Diencephalon (tissue), 1 donor: ENCODE data around the gene SKIL. TPM values are rescaled to one million over a fixed set of nuclear protein-coding genes. Genes with fewer than 3 reads are reported as not detected.

Experiments used
- total RNA-seq: library from RNA; depleted of rRNA; stranded (reverse); fragments of >200 nt; gene quantifications from one replicate; pipeline ENCODE4 v1.2.3, GENCODE V29; 2014

SKIL gene, protein sequence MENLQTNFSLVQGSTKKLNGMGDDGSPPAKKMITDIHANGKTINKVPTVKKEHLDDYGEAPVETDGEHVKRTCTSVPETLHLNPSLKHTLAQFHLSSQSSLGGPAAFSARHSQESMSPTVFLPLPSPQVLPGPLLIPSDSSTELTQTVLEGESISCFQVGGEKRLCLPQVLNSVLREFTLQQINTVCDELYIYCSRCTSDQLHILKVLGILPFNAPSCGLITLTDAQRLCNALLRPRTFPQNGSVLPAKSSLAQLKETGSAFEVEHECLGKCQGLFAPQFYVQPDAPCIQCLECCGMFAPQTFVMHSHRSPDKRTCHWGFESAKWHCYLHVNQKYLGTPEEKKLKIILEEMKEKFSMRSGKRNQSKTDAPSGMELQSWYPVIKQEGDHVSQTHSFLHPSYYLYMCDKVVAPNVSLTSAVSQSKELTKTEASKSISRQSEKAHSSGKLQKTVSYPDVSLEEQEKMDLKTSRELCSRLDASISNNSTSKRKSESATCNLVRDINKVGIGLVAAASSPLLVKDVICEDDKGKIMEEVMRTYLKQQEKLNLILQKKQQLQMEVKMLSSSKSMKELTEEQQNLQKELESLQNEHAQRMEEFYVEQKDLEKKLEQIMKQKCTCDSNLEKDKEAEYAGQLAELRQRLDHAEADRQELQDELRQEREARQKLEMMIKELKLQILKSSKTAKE
- total RNA-seq: 128 TPM

DNA sequence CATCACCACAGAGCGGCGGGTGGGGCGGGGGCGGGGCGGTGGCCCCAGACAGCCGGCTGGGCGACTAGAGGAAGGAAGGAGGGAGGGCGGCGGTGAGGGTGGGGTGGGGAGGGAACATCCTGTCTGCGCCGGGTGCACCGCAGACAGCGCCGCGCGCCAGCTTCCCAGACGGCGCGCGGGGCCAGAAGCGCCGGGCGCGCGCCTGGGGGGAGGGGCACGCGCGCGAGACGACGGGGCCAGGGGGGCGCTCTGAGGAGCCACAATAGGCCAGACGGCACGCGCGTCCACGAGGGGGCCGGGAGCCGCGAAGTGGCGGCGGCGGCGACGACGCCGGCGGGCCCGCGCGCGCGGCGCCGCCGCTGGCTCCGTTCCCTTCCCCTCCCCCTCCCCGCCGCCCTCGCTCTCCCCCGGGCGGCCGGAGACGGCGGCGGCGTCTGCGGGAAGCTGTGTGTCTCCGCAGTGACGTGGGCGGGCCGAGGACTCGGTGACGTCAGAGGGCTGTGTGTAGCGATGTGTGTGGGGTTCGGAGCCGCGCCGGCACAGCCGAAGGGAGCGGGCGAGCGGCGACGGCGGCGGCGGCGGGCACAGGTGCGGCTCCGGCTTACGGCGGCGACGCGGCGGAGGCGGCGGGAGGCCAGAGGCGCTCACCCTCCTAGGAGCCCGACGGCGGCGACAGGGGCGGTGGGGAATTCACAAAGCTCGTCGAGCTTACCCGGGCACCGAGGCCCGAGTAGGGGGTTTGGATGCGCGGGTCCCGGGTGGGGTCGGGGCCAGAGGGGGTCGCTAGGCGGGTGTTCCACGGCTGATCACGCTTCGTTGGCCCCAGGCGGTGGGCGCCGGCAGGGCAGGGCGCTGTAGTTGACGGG lies at the start of gene SKIL:
Gene SKIL (plus strand): TSS at position 540 of the 866 bp plus-strand sequence. CDS start 2,617 bp downstream, outside the sequence.

DNA sequence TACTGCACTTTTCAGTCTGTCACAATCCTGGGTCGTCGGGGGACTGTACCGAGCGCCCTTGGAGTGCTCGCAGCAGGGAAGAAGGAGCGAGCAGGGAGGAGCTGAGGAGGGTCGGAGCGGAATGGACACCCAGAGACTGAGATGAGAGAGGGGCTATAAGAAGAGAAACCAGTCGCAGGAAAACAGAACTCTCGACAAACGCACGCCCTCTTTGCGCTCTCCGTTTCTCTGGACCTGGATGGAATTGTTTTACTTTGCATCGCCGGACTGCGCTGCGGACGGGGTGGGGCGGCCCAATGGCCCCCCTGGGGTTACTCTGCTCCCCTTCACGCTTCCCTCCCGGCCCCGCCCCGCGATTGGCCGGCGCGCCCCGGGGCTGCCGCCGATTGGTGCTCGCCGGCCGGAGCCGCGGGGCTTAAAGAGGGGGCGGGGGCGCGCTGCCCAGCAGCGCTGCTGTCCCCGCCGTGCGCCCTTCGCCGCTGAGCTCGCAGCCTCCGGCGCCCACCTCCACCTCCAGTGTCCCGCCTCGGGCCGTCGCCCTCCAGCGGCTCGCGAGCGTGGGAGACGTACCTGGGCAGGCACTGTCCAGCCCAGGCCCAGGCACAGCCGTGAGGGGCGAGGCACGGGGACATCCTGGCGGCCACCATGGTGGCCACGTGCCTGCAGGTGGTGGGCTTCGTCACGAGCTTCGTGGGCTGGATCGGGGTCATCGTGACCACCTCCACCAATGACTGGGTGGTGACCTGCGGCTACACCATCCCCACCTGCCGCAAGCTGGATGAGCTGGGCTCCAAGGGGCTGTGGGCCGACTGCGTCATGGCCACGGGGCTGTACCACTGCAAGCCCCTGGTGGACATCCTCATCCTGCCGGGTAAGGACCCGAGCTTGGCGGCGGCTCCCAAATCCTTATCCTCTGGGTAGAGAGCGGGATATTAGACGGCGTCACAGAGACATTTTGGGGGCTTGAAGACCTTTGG lies 61.2 kb downstream of the SKIL start, which contains the start of gene CLDN11:
Gene CLDN11 (plus strand): TSS at position 447 of the 977 bp plus-strand sequence. CDS start 199 bp downstream, at position 646.

Other genes with a start within 250 kb of the SKIL start
- gene PHC3, start 176.0 kb upstream of the SKIL start, total RNA-seq: 46.1 TPM
- 89.5 TPM for gene PRKCI, start 135.3 kb upstream of the SKIL start, total RNA-seq
- gene CLDN11, start 61.2 kb downstream of the SKIL start, total RNA-seq: 18.2 TPM
- gene SLC7A14, start 228.4 kb downstream of the SKIL start, total RNA-seq: 32.1 TPM